Head of caudate nucleus (tissue), 42 donors: ENCODE measurements around the gene PCBD2.
"Not testable (repeated sequence)": the region's sequence is repeated elsewhere in the genome, so short reads cannot be mapped to it uniquely, and the experiment has no call there.

Experiments used
- DNase-seq, 42 donors: peaks; one replicate each; pipeline versions ENCODE4 v3.0.0 to v3.0.0-alpha.2; 2020 to 2021; ENCODE audit warnings: mixed read lengths in 7 of 42
- intact Hi-C: fragments of 100-400 bp; cut with DNase I; formaldehyde crosslinking; loops from one replicate; pipeline ENCODE4 v1.15.0; 2022

PCBD2 gene

DNA sequence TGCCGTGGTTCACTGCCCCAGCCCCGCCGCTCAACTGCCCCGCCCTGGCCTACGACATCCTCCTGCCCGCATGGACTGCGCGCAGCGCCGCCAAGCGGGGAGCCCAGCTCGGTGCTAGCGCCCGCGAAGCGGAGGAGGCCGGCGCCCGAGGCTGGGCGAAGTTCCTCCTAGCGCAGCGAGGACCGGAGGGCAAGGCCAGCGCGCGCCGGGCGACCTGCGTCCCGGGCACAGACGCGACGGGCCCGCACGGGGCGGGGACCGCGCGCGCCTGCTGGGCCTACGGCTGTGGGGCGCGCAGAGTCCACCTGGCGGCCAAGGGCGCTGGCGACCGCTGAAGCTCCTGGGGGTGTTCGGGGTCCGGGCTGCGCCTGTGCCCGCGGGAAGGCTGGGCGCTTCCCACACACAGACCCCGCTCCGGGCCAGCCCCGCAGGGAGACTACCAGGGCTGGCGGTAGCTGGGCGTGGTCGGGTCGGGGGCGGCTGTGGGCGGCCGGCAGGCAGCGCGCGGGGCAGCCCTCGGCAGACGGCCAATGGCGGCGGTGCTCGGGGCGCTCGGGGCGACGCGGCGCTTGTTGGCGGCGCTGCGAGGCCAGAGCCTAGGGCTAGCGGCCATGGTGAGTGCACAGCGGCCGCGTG lies at the start of gene PCBD2:
TSS of gene PCBD2 (plus strand) at position 522 of the 636 bp plus-strand sequence. CDS start at position 531, 9 bp downstream.
- intact Hi-C loops = loop anchor here (2.0 to 5.0 kb wide), 3 partner anchors 28 to 167 kb away; partner anchors contain the start of genes C5orf24 and CAMLG
- peak; percentile 66 to 95 (median 90) for DNase-seq

DNA sequence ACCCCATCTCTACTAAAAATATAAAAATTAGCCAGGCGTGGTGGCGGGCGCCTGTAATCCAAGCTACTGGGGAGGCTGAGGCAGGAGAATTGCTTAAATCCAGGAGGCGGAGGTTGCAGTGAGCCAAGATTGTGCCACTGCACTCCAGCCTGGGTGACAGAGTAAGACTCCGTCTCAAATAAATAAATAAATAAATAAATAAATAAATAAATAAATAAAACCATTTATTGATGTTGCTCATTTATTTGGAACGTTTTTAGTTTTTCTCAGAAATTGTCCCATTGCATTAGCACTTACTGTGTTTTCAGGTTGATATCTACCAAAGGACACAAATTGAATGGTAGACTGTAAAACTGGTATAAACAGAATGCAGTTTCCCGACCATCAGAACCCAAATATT lies 48.5 kb upstream of the PCBD2 start:
- peak in 2 of 42 donors; percentile 0 to 1 for DNase-seq
- intact Hi-C loops = not testable (repeated sequence)

DNA sequence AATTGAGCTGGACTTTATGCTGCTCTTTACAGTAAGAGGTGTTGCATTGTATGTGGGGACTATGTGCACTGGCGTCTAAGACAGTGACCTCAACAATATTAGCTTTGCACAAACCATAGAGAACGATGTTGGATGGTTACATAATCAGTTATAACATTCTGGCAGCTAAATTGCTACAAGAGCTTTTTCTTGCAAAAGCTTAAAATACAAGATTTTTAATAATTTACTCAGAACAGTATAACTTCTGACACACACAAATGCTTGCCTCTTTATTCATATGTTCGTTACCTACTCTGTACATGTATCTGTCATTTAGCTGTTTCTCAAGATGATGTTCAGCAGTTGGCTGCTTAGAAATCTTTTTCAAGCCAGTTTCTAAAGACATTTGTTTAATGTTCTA lies 47.5 kb upstream of the PCBD2 start:
- DNase-seq = no peak
- intact Hi-C loops = no loop called here

DNA sequence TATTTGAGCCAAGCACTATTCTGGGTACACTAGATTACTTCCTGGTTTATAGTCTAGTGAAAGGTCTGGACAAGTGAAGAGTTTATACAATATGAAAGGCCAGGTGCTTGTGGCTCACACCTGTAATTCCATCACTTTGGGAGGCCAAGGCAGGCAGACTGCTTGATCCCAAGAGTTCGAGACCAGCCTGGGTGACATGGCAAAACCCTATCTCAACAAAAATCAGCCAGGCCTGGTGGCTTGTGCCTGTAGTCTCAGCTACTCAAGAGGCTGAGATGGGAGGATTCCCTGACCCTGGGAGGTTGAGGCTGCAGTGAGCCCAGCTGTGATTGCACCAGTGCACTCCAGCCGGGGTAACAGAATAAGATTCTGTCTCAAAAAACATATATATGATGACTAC lies 40.2 kb upstream of the PCBD2 start:
- DNase-seq = no peak
- intact Hi-C loops = no loop called here

DNA sequence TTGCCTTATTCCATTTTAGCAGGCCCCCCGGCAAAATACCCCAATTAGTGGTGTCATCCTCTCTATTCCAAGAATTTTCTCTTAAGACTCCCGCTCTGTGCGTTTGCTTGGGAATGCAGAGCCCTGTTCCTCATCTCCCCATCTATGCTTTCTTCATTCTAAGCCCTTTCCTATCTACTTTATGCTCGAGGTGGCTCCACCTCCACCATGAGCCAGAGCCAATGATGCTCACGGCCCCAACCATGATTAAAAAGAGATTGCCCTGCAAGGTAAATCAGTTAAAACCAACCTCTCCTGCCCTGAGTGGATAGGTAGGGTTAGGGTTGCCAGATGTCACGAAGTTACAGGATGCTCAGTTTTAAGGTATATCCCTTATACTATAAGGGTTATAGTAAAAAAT lies 31.4 kb upstream of the PCBD2 start:
- intact Hi-C loops = loop anchor here (10.0 kb wide), 1 partner anchor 349 kb away; the partner anchor contains the start of gene JADE2
- peak in 31 of 42 donors; percentile 8 to 75 (median 46) for DNase-seq

DNA sequence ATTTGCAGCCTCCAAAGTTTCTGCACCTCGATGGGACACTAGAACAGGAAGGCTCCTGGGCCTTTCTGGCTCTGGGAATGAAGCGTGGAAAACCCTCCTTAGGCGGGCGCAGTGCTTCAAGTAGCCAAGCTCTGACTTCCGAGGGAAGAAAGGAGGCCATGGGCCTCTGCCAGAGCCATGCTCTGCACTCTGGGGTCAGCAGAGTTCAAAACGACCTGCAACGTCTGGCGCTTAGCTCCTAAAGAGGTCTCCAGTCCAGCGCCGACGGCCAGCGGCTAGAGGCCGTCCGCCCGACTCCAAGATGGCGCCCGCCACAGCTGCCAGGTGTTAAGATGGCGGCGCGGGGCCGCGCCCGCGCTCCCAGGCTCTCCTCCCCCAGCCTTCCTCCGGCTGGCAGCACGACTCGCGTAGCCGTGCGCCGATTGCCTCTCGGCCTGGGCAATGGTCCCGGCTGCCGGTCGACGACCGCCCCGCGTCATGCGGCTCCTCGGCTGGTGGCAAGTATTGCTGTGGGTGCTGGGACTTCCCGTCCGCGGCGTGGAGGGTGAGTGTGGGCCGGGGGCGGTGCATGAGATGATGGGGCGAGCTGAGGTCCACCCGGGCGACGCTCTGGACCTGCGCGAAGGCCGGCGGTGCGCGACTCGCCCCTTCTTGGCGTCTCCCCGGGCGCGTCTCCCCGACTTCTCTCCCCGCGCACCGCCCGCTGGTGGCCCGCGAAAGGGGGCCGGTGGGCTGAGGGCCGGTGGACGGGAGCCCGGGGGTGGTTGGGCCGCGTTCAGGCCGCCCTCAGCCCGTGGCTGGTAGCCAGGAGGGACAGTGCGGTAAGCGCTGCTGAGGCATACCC lies 30.7 kb upstream of the PCBD2 start, which contains the start of gene TXNDC15:
TSS of gene TXNDC15 (plus strand) at position 385 of the 844 bp plus-strand sequence. CDS start at position 442, 57 bp downstream.
- intact Hi-C loops = loop anchor here (2.0 to 10.0 kb wide), 2 partner anchors 27 to 349 kb away; partner anchors contain the start of gene JADE2

DNA sequence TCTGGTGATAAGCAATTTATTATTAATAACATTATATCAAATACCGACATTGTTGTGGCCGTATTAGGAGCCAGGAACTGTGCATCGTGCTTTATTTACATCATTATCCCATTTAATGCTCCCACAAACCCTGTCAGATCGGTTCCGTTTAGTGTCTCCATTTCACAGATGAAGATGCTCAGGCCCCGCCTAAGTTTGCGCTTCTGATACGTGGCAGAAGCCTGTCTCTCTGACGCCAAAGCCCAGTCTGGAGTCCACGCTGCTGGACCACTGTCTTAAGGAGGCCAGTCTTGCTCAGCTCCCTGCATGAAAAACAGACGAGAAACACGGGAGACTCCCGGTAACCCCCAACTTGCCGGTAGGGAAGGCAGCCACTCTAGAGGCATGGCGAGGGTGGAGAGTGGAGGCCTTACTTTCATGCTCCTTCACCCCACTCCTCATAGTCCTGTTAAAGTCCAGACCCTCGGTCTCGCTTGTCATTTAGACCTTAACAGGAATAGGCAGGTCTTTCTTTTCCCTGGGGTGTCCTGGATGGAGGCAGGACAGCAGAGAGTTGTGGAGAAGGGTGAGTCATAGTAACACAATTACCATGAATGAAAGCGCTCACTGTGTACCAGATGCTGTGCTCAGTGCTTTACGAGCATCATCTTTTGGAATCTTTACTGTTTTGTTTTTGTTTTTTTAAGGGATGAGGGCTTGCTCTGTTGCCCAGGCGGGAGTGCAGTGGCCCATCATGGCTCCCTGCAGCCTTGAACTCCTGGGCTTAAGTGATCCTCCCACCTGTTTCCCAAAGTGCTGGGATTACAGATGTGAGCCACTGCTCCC lies 29.9 kb upstream of the PCBD2 start:
- intact Hi-C loops = loop anchor here (2.0 to 10.0 kb wide), 2 partner anchors 28 to 350 kb away; partner anchors contain the start of gene JADE2
- DNase-seq = peak; percentile 45 to 86 (median 69)

More for the DNA sequence above, 30.7 kb upstream of the PCBD2 start, which contains the start of gene TXNDC15:
- DNase-seq = peak; percentile 69 to 95 (median 89)

DNA sequence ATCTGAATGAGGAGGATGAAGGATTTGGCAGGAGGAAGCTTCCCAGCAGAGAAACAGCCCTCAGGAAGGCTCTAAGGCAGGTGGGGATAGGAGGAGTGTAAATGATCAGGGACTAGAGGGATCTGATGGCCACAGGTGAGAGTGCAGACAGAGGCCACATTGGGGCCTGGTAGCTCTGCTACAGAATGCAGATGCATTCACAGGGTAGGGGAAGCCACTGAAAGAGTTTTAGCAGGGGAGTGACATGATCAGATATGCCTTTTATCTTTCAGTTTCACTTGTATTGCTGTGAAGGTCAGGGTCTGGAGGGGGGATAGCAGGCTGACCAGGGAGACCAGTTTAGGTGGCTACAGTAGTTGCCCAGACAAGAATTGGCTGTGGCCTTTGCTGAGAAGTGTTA lies 27.8 kb upstream of the PCBD2 start:
- no peak for DNase-seq
- intact Hi-C loops = loop anchor here (2.0 to 10.0 kb wide), 2 partner anchors 28 to 352 kb away; partner anchors contain the start of genes JADE2 and PCBD2

DNA sequence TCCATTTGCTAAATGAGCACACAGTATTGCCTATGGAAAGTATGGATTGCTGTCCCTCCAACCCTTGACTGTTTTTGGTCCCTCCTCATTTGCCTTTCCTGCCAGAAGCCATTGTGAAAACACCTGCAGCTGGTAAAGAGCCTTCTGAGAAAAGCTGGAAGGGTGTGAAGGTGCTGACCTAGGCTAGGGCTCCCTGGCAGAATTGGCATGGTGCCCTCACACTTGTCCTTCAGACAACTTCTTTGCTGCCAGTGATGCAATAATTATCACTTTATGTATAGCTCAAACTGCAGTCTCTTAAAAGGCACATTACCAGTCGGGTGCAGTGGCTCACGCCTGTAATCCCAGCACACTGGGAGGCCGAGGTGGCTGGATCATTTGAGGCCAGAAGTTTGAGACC lies 26.5 kb upstream of the PCBD2 start:
- intact Hi-C loops = loop anchor here (10.0 kb wide), 1 partner anchor 354 kb away; the partner anchor contains the start of gene JADE2
- no peak for DNase-seq

DNA sequence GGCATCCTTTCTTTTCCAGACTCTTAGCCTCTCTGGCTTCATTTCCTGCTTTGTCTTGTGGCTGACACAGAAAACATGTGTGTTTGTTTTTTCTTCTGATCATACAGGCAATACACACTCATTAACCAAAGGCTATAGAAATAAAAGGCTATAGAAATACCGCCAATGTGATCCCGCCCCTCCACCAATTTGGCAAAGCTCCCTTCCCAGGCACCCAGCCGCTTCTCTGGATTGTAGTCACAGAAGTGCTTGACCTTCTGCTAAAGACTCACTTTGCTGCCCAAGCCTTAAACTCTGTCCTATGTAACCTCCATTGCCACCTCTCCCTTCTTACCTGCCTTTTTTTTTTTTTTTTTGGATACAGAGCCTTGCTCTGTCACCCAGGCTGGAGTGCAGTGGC lies 25.5 kb upstream of the PCBD2 start:
- intact Hi-C loops = loop anchor here (10.0 kb wide), 1 partner anchor 355 kb away; the partner anchor contains the start of gene JADE2

DNA sequence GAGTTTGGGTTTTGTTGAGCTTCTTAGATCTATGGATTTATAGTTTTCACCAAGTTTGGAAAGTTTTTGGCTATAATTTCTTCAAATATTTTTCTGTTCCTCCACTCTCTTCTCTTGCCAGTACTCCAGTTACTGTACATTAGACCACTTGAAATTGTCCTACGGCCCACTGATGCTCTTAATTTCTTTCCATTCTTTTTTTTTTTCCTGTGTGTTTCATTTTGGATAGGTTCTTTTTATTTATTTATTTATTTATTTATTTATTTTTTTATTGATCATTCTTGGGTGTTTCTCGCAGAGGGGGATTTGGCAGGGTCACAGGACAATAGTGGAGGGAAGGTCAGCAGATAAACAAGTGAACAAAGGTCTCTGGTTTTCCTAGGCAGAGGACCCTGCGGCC lies 24.0 kb upstream of the PCBD2 start:
- intact Hi-C loops, DNase-seq: not testable (repeated sequence)

More for the DNA sequence above, 25.5 kb upstream of the PCBD2 start:
- no peak for DNase-seq

DNA sequence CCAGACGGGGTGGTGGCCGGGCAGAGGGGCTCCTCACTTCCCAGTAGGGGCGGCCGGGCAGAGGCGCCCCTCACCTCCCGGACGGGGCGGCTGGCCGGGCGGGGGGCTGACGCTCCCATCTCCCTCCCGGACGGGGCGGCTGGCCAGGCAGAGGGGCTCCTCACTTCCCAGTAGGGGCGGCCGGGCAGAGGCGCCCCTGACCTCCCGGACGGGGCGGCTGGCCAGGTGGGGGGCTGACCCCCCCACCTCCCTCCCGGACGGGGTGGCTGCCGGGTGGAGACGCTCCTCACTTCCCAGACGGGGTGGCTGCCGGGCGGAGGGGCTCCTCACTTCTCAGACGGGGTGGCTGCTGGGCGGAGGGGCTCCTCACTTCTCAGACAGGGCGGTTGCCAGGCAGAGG lies 23.2 kb upstream of the PCBD2 start:
- DNase-seq, intact Hi-C loops: not testable (repeated sequence)

DNA sequence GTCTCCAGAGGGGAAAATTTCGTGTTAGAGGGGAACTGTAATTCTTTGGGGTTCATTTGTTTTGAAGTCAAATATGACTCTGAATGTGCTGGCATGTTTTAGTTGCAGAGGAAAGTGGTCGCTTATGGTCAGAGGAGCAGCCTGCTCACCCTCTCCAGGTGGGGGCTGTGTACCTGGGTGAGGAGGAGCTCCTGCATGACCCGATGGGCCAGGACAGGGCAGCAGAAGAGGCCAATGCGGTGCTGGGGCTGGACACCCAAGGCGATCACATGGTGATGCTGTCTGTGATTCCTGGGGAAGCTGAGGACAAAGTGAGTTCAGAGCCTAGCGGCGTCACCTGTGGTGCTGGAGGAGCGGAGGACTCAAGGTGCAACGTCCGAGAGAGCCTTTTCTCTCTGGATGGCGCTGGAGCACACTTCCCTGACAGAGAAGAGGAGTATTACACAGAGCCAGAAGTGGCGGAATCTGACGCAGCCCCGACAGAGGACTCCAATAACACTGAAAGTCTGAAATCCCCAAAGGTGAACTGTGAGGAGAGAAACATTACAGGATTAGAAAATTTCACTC lies 17.3 kb upstream of the PCBD2 start:
- DNase-seq = no peak
- intact Hi-C loops = no loop called here

DNA sequence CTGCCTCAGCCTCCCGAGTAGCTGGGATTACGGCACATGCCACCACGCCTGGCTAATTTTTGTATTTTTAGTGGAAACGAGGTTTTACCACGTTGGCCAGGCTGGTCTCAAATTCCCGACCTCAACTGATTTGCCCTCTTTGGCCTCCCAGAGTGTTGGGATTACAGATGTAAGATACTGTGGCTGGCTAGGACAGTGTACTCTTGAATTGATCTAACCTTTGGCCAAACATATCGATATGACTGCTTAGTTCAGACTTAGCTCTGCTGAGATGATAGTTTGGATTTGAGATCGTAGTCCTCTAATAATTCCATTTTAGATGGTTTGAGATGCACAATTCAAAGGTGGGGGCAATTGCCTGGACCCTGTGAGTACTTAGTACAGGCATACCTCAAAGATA lies 15.6 kb upstream of the PCBD2 start:
- DNase-seq = no peak
- intact Hi-C loops = no loop called here

DNA sequence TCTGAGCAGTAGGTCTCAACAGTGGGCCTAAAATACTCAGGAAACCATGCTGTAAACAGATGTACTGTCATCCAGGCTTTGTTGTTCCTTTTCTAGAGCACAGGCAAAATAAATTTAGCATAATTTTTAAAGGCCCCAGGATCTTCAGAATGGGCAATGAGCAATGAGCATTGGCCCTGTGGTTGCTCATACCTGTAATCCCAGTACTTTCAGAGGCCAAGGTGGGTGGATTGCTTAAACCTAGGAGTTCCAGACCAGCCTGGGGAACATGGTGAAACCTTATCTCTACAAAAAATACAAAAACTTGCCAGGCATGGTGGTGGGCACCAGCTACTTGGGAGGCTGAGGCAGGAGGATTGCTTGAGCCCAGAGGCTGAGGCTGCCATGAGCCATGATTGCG lies 13.5 kb upstream of the PCBD2 start:
- intact Hi-C loops = no loop called here
- no peak for DNase-seq

DNA sequence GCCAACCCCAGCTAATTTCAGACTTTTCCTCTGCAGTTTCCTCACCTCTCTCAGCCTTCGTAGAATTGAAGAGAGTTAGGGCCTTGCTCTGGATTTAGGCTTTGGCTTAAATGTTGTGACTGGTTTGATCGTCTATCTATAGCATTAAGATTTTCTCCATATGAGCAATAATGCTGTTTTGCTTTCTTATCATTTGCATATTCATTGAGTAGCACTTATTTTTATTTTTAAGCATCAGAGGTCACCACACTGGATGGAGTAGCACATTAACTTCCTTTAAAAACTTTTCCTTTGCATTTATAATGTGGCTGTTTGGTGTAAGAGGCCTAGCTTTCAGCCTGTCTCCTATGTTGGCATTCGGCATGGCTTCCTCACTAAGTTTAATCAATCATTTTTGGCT lies 12.6 kb upstream of the PCBD2 start:
- intact Hi-C loops = no loop called here
- no peak for DNase-seq

DNA sequence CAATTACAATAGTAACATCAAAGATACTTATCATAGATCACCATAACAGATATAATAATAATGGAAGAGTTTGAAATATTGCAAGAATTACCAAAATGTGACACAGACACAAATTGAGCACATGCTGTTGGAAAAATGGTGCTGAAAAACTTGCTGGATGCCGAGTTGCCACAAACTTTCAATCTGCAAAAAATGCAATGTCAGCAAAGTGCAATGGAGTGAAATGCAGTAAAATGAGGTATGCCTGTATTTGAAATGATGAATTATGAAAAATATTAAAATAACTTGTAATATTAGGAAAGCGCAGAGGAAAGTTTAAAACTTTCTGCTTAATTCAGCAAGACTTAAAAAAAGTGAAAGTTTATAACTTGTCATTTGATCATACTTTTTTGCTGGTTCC lies 12.0 kb upstream of the PCBD2 start:
- intact Hi-C loops = no loop called here
- DNase-seq = no peak

DNA sequence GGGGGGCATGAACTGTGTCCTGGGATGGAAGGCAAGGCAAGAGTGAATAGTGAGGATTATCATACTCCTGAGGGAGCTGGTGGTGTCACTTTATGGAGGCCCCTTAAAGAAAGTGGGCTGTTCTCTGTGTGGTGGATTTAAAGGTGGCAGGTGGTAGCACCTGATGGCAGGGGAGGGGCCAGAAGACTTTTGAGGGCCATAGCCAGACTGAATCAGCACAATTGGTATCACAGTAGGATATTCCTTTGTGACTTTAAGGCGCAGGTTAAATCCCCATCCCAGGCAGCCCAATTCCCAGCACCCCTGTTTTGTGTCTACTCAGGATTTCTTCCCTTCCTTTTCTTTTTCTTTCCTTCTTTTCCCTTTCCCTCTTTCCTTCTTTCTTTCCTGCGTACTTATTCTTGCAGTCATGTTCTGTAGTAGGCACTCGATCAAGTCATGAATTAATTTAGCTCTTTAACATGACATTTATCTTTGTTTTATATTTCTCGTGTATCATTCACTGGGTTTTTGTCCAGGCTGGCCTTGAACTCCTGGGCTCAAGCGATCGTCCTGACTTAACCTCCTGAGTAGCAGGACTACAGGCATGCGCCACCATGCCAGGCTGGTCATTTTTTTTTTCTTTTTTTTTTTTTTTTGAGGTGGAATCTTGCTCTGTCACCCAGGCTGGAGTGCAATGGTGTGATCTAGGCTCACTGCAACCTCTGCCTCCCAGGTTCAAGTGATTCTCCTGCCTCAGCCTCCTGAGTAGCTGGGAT lies 11.0 kb upstream of the PCBD2 start:
- DNase-seq = no peak
- intact Hi-C loops = no loop called here
